K562 (cell line): Measurements from ENCODE around the gene PIK3CD. TPM values are rescaled to one million over a fixed set of nuclear protein-coding genes. Genes with fewer than 3 reads are reported as not detected.

Experiments used
- ATAC-seq: fragments of 200-7000 bp; cut with Tn5 transposase; 3 replicates; pipeline ENCODE4 v1.9.1; 2020; ENCODE audit warnings: moderate library complexity
- BruUV-seq: library from RNA; stranded (reverse); fragments of 400-500 nt; replicated peaks from 2 replicates; lab custom pipeline; 2021; lab: Mats Ljungman, UMichigan
- CTCF ChIA-PET: fragments of 300-600 bp; formaldehyde crosslinking; extraction: SDS; loops from one replicate; lab custom pipeline; 2021; ENCODE audit warnings: low intra/inter-chr PET ratio; lab: Yijun Ruan, JAX
- POLR2A ChIA-PET: fragments of 300-600, 350-650 bp; sonication (Branson Sonifier 250); formaldehyde crosslinking; extraction: SDS; loops from one replicate; lab custom pipeline; 2021; ENCODE audit warnings: antibody characterized with exemption, inconsistent platforms; lab: Yijun Ruan, JAX
- DNase-seq, 4 experiments: peaks; one replicate each; pipeline versions ENCODE4 v3.0.0 to v3.0.0-alpha.2; 2011 to 2018; ENCODE audit warnings: low spot score in 3 of 4, mixed read lengths in 3 of 4; ENCODE audit errors: extremely low read depth in 1 of 4
- FAIRE-seq: peaks from 2 replicates; lab custom pipeline; 2011; peaks lifted over from hg19 to GRCh38; lab: Jason Lieb, UNC
- H2AFZ ChIP-seq: 2 replicates; pipeline ENCODE4 v1.6.0; 2011; ENCODE audit warnings: low read depth, low read length, control low read depth, inconsistent platforms
- H3K27ac ChIP-seq: fragments of 200-600 bp; 3 replicates; pipeline ENCODE4 v1.8.0; 2011; ENCODE audit warnings: low read depth, mild to moderate bottlenecking, control low read depth, inconsistent platforms, low read length, moderate library complexity, mixed read lengths; ENCODE audit errors: extremely low read depth
- H3K27me3 ChIP-seq, 2 experiments: fragments of 300-600 bp in 1 of 2; 2 replicates in 1 of 2; 3 replicates in 1 of 2; pipeline versions ENCODE4 v1.6.0 to v1.8.0; 2011; ENCODE audit warnings: inconsistent platforms in 2 of 2, low read length in 2 of 2, mild to moderate bottlenecking in 1 of 2, mixed read lengths in 1 of 2, moderate library complexity in 1 of 2; ENCODE audit not compliant: control insufficient read depth in 2 of 2, insufficient read depth in 2 of 2
- H3K36me3 ChIP-seq: fragments of 300-600 bp; 3 replicates; pipeline ENCODE4 v1.8.0; 2011; ENCODE audit warnings: mild to moderate bottlenecking, low read length, inconsistent platforms; ENCODE audit not compliant: control insufficient read depth, insufficient read depth
- H3K4me1 ChIP-seq, 2 experiments: fragments of 200-600 bp in 1 of 2; replicated peaks in 1 of 2; 2 replicates in 1 of 2; 3 replicates in 1 of 2; pipeline versions ENCODE4 v1.5.1 to v1.8.0; 2011; ENCODE audit warnings: inconsistent platforms in 2 of 2, low read length in 2 of 2, mild to moderate bottlenecking in 1 of 2, mixed read lengths in 1 of 2, moderate library complexity in 1 of 2; ENCODE audit not compliant: control insufficient read depth in 2 of 2, insufficient read depth in 2 of 2
- H3K4me2 ChIP-seq: 2 replicates; pipeline ENCODE4 v1.6.1; 2011; ENCODE audit warnings: low read length, control low read depth, inconsistent platforms, mixed read lengths; ENCODE audit not compliant: insufficient read depth
- H3K4me3 ChIP-seq: fragments of 200-600 bp; sonication (generic), shearing (Covaris generic); 2 replicates; pipeline ENCODE4 v1.5.1; 2016; ENCODE audit warnings: control low read depth, inconsistent platforms
- H3K79me2 ChIP-seq: fragments of 200-600 bp; 3 replicates; pipeline ENCODE4 v1.8.0; 2011; ENCODE audit warnings: low read length, inconsistent platforms; ENCODE audit not compliant: control insufficient read depth, insufficient read depth
- H3K9ac ChIP-seq, 2 experiments: 2 replicates each; pipeline versions ENCODE4 v1.6.0 to v1.6.1; 2011; ENCODE audit warnings: low read depth in 2 of 2, low read length in 2 of 2, control low read depth in 1 of 2, inconsistent platforms in 1 of 2, mild to moderate bottlenecking in 1 of 2, mixed read lengths in 1 of 2; ENCODE audit not compliant: insufficient read depth in 1 of 2
- H3K9me1 ChIP-seq: one replicate; pipeline ENCODE4 v1.6.0; 2011; ENCODE audit warnings: inconsistent platforms, mild to moderate bottlenecking, low read length, moderate library complexity; ENCODE audit not compliant: control insufficient read depth, insufficient read depth
- H3K9me3 ChIP-seq: replicated peaks from 2 replicates; pipeline ENCODE4 v1.5.1; 2011; ENCODE audit warnings: low read depth, low read length, inconsistent platforms; ENCODE audit not compliant: control insufficient read depth, insufficient read depth
- H4K20me1 ChIP-seq: replicated peaks from 2 replicates; pipeline ENCODE4 v1.6.1; 2011; ENCODE audit warnings: low read length, inconsistent platforms, mixed read lengths; ENCODE audit not compliant: control insufficient read depth, insufficient read depth
- CTCF ChIP-seq, 3 experiments: IDR thresholded peaks in 2 of 3; conservative IDR thresholded peaks in 1 of 3; 2 replicates each; pipeline ENCODE4 v1.5.1; 2011 to 2012; ENCODE audit warnings: low read length in 3 of 3, mild to moderate bottlenecking in 3 of 3, control low read depth in 2 of 3, improper control_type of control experiment in 1 of 3, inconsistent platforms in 1 of 3, low read depth in 1 of 3, mixed read lengths in 1 of 3, moderate library complexity in 1 of 3; ENCODE audit not compliant: insufficient read depth in 2 of 3
- GABPB2 ChIP-seq: fragments of 250-450 bp; sonication (Bioruptor Pico); conservative IDR thresholded peaks from 2 replicates; pipeline ENCODE4 v1.5.1; 2021; ENCODE audit warnings: mild to moderate bottlenecking
- HDAC6 ChIP-seq: IDR thresholded peaks from 2 replicates; pipeline ENCODE4 v1.6.1; 2012; ENCODE audit warnings: low read depth, mild to moderate bottlenecking, control low read depth, inconsistent platforms, low read length, moderate library complexity
- SPI1 ChIP-seq: IDR thresholded peaks from 2 replicates; pipeline ENCODE4 v1.6.1; 2011; ENCODE audit warnings: low read depth, low read length, control low read depth, borderline replicate concordance
- VEZF1 ChIP-seq: fragments of 200-800 bp; sonication (Bioruptor generic); IDR thresholded peaks from 2 replicates; pipeline ENCODE4 v1.6.1; 2017; ENCODE audit warnings: missing genetic modification characterization, missing compliant biosample characterization
- WGBS: fragments of 100-300 bp; shearing (Covaris generic); methylation state at CpG from one replicate; pipeline ENCODE4 v1.1.6; 2016; ENCODE audit warnings: low coverage, mixed read lengths; ENCODE audit not compliant: insufficient coverage; ENCODE audit errors: missing lambda C conversion rate; 5-methylcytosine and 5-hydroxymethylcytosine counted together
- in situ Hi-C: fragments of 300-500 bp; cut with MboI; formaldehyde crosslinking; loops from 4 replicates; pipeline ENCODE4 v1.15.0; 2018; ENCODE audit warnings: inconsistent platforms, mixed read lengths
- intact Hi-C: fragments of 100-400 bp; cut with micrococcal nuclease; formaldehyde crosslinking; loops from 2 replicates; pipeline ENCODE4 v1.14.2; 2022
- polyA plus RNA-seq, 8 experiments: library from polyadenylated mRNA; depleted of rRNA in 4 of 8; stranded (reverse) in 5 of 8; unstranded in 3 of 8; fragments of >200 nt; fragmentation: Nextera tagmentation in 2 of 8; fragmentation: Illumina TruSeq in 1 of 8; extraction: Ambion mirVana in 2 of 8; extraction: Trizol in 1 of 8; gene quantifications; 2 replicates each; pipeline versions ENCODE4 v1.2.1 to v1.2.3, GENCODE V29; 2011 to 2014; ENCODE audit warnings: inconsistent platforms in 1 of 8, missing spikeins in 1 of 8
- total RNA-seq, 7 experiments: library from RNA; depleted of rRNA in 6 of 7; stranded (reverse); fragments of >200 nt in 6 of 7; fragmentation: Illumina TruSeq in 2 of 7; extraction: Trizol in 2 of 7; gene quantifications; 2 replicates each; pipeline versions ENCODE4 v1.2.1 to v1.2.3, GENCODE V29; 2011 to 2021; ENCODE audit warnings: low replicate concordance in 1 of 7
- TF ChIP-seq, protein P1 (sequence below): sonication (generic); formaldehyde crosslinking; IDR thresholded peaks from 2 replicates; pipeline ENCODE4 v1.8.1; 2023; ENCODE audit warnings: mild to moderate bottlenecking, missing genetic modification reagents

Gene PIK3CD
- total and polyA plus RNA-seq, 9 of the 15 experiments (the other 6 are each of a cell fraction or from before 2014, with no cell fraction given): 1.8 to 20.8 (median 7.2) TPM

GRCh38 chr1:9691108-9691445, 39.5 kb downstream of the PIK3CD start:
- Histone ChIP-seq H4K20me1 (no peaks in the 10 kb centered on the region), H3K9ac (no peak overlapping the region), H3K4me2 (no peak overlapping the region), H3K27ac (no peak overlapping the region), H3K4me3 (no peak overlapping the region), H3K27me3 (no peaks in the 10 kb centered on the region), H3K36me3 (no peaks in the 10 kb centered on the region), H3K9me1 (no peaks in the 10 kb centered on the region), H3K79me2 (peaks cover 12% of the 10 kb centered on the region; the same call in 2 of the 3 replicates), H2AFZ (no peak overlapping the region), H3K9me3 (no peaks in the 10 kb centered on the region), H3K4me1 (peaks cover 31 to 39% of the 10 kb centered on the region in 2 experiments)
- TF ChIP-seq GABPB2 (CRISPR knock-in tag) (no peak), VEZF1 (CRISPR knock-in tag) (peak; percentile 4; the same call in 1 of the 2 replicates)
- in situ Hi-C loops: no loop called here
- BruUV-seq: no TSS peak
- ChIA-PET POLR2A (interaction anchor here (0.6 to 1.5 kb wide), 5 partner anchors 9 to 750 kb away, joined by 3 to 5 read pairs (median 3); no protein-coding TSS in a partner anchor), CTCF (no interaction called here)
- ATAC-seq (no peak), DNase-seq (no peak), FAIRE-seq (no peak)
- intact Hi-C loops: no loop called here
- WGBS: 63% methylated on average over 6 of the region's 6 CpGs

DNA sequence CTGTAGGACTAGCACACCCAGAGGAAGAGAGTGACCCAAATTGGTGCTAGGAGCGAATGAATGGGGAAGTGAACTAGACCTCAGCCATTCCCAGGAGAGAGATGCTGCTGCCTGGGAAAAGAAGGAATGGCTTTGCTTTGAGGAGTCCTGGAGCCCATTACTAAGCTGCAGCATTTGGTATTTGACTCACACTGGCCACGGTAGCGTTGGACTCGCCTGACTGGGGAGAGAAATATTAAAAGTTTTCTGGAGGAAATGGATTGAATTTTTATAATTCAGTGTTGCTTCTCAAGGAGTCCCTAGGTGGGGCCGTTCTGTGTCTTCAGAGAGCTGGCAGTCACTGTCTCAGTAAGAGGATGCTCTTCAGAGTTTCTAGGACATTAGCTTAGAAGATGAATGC, 40.2 kb downstream of the PIK3CD start:
- H3K4me2 ChIP-seq: no peak overlapping the region
- no peak overlapping the region for H3K9ac ChIP-seq
- no peak for DNase-seq
- TF ChIP-seq HDAC6 (no peak), SPI1 (peak; percentile 77; the same call in 1 of the 2 replicates), CTCF (IDR thresholded peaks at IDR 0.05 in 2 of 3, conservative IDR thresholded peaks at IDR 0.05 in 1 of 3; ENCODE audit: insufficient read depth in 2 of 3, low read depth in 1 of 3, low read length in 3 of 3) (peak in 2 of 3 experiments; percentile 4 to 16; a peak in 1 of 6 replicates)
- TF ChIP-seq, protein P1, sequence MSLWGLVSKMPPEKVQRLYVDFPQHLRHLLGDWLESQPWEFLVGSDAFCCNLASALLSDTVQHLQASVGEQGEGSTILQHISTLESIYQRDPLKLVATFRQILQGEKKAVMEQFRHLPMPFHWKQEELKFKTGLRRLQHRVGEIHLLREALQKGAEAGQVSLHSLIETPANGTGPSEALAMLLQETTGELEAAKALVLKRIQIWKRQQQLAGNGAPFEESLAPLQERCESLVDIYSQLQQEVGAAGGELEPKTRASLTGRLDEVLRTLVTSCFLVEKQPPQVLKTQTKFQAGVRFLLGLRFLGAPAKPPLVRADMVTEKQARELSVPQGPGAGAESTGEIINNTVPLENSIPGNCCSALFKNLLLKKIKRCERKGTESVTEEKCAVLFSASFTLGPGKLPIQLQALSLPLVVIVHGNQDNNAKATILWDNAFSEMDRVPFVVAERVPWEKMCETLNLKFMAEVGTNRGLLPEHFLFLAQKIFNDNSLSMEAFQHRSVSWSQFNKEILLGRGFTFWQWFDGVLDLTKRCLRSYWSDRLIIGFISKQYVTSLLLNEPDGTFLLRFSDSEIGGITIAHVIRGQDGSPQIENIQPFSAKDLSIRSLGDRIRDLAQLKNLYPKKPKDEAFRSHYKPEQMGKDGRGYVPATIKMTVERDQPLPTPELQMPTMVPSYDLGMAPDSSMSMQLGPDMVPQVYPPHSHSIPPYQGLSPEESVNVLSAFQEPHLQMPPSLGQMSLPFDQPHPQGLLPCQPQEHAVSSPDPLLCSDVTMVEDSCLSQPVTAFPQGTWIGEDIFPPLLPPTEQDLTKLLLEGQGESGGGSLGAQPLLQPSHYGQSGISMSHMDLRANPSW (CRISPR knock-in tag): no peak
- TF ChIP-seq, all 486 proteins: peak for 2
- H3K79me2 ChIP-seq: peaks cover 10% of the 10 kb centered on the region; the same call in 2 of the 3 replicates
- no peak overlapping the region for H3K27ac ChIP-seq
- 27% methylated on average over 5 of the region's 5 CpGs for WGBS
- ATAC-seq (no peak), FAIRE-seq (no peak)
- H3K9me3 ChIP-seq: no peaks in the 10 kb centered on the region
- no peaks in the 10 kb centered on the region for H3K36me3 ChIP-seq
- no peak overlapping the region for H3K4me3 ChIP-seq
- H4K20me1 ChIP-seq: no peaks in the 10 kb centered on the region
- BruUV-seq: no TSS peak
- no peaks in the 10 kb centered on the region for H3K27me3 ChIP-seq
- no peak overlapping the region for H2AFZ ChIP-seq
- H3K9me1 ChIP-seq: no peaks in the 10 kb centered on the region
- intact Hi-C loops: no loop called here
- ChIA-PET CTCF (no interaction called here), POLR2A (interaction anchor here (0.9 to 1.5 kb wide), 3 partner anchors 9 to 71 kb away, joined by 3 to 5 read pairs (median 4); no protein-coding TSS in a partner anchor)
- H3K4me1 ChIP-seq: peaks cover 29 to 39% of the 10 kb centered on the region in 2 experiments
- in situ Hi-C loops: no loop called here
